Astrocyte (in vitro differentiated cells and primary cell): ENCODE measurements around the gene MRPL10.

ENCODE experiments used
- CTCF ChIP-seq: IDR thresholded peaks from 2 replicates; pipeline ENCODE4 v1.5.1; 2011; ENCODE audit warnings: low read depth, mild to moderate bottlenecking, inconsistent platforms, low read length, moderate library complexity; ENCODE audit not compliant: insufficient read depth
- EZH2 ChIP-seq: IDR thresholded peaks from 2 replicates; pipeline ENCODE4 v1.6.1; 2012; ENCODE audit warnings: mild to moderate bottlenecking, low read length, inconsistent platforms; ENCODE audit not compliant: insufficient read depth

GRCh38 chr17:47877368-47878034 lies 46.2 kb upstream of the MRPL10 start:
- TF ChIP-seq CTCF: no peak
- no peak for TF ChIP-seq EZH2
